AG09319 (cell line): ENCODE measurements around the gene NFKB1.

Experiments used
- DNase-seq: peaks from one replicate; pipeline ENCODE4 v3.0.0-alpha.2; 2010; ENCODE audit warnings: low read depth; ENCODE audit errors: extremely low read depth
- TF ChIP-seq, protein P1 (sequence below): IDR thresholded peaks from 2 replicates; pipeline ENCODE4 v1.5.1; 2011; ENCODE audit warnings: low read depth, mild to moderate bottlenecking, inconsistent platforms, low read length, moderate library complexity

Gene NFKB1

DNA sequence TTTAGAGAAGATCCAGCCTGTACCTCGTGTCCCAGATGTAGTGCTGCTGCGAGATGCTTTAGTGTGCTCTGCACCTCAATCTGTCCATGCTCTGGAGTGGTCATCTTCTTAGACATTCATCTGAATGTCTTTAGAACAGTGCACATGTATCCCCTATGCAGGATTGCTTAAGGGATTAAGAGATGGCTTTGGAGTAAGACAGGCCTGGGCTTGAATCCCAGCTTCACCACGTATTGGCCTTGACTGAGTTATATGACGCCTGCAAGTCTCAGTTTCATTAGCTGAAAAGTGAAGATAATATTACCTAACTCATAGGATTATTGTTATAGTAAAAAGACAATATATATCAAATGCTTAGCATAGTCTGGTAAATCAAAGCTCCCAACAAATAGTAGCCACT, 98.3 kb downstream of the NFKB1 start:
- TF ChIP-seq, protein P1, sequence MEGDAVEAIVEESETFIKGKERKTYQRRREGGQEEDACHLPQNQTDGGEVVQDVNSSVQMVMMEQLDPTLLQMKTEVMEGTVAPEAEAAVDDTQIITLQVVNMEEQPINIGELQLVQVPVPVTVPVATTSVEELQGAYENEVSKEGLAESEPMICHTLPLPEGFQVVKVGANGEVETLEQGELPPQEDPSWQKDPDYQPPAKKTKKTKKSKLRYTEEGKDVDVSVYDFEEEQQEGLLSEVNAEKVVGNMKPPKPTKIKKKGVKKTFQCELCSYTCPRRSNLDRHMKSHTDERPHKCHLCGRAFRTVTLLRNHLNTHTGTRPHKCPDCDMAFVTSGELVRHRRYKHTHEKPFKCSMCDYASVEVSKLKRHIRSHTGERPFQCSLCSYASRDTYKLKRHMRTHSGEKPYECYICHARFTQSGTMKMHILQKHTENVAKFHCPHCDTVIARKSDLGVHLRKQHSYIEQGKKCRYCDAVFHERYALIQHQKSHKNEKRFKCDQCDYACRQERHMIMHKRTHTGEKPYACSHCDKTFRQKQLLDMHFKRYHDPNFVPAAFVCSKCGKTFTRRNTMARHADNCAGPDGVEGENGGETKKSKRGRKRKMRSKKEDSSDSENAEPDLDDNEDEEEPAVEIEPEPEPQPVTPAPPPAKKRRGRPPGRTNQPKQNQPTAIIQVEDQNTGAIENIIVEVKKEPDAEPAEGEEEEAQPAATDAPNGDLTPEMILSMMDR: no peak
- no peak for DNase-seq

DNA sequence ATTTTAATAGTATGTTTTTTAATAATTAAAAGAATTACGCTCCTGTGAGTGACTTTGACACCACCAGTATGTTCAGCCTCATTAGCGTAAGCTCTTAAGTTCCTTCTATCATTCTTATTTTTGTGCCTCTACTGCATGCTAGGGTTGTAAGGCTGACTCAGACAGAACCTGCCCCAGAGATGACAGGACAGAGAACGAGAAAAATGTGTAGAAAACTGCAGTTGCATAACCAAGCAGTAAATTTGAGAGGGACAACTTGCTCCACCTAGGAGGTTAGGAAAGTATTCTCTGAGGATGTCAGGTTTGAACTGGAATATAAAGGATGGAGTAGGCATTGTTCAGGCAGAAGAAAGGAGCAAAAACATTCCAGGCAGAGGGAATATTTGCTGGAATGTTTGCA, 98.7 kb downstream of the NFKB1 start:
- DNase-seq: no peak
- TF ChIP-seq, protein P1: no peak

GRCh38 chr4:102600689-102601088, 99.5 kb downstream of the NFKB1 start:
- TF ChIP-seq, protein P1: no peak

GRCh38 chr4:102601586-102602227, 100.5 kb downstream of the NFKB1 start:
- TF ChIP-seq, protein P1: no peak
- DNase-seq: no peak

More at GRCh38 chr4:102600689-102601088, 99.5 kb downstream of the NFKB1 start:
- no peak for DNase-seq

GRCh38 chr4:102604222-102604940, 103.2 kb downstream of the NFKB1 start:
- no peak for DNase-seq
- TF ChIP-seq, protein P1: no peak

DNA sequence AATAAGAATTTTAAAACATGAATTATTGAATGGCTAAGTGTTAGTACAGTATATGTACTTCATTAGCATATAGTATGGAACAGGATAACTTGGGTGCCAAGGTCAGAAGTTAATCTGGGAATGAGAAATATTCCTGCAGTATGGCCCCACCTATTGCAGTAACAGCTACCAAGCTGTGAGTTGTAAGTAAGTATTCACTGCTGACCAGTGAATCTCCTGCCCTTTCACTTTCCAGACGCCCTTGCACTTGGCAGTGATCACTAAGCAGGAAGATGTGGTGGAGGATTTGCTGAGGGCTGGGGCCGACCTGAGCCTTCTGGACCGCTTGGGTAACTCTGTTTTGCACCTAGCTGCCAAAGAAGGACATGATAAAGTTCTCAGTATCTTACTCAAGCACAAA, 105.1 kb downstream of the NFKB1 start:
- TF ChIP-seq, protein P1: no peak
- DNase-seq: no peak

- TF ChIP-seq, protein P1: no peak
- no peak for DNase-seq
Measured at GRCh38 chr4:102606846-102607450, 105.8 kb downstream of the NFKB1 start.
